ENCODE data around the gene DECR2.

The DECR2 gene

GRCh38 chr16:424033-424622, 22.4 kb downstream of the DECR2 start:
- DNase-seq (ENCODE audit: low spot score), result no peak
- H3K36me3 Mint-ChIP-seq (ENCODE audit: low read depth), result peaks cover 4% of the 10 kb centered on the region

GRCh38 chr16:424623-425081, 23.0 kb downstream of the DECR2 start:
- Mint-ChIP-seq H3K9me3 (no peaks in the 10 kb centered on the region), H3K4me1 (ENCODE audit: low read depth) (peaks cover 23% of the 10 kb centered on the region), H3K27ac (peak overlapping the region; percentile 49), H3K36me3 (ENCODE audit: low read depth) (peaks cover 4% of the 10 kb centered on the region), H3K4me3 (peak overlapping the region; percentile 77), H3K27me3 (ENCODE audit: low read depth) (peaks cover 11% of the 10 kb centered on the region)
- no peak for DNase-seq (ENCODE audit: low spot score)

More at GRCh38 chr16:424033-424622, 22.4 kb downstream of the DECR2 start:
- Mint-ChIP-seq H3K27ac (no peak overlapping the region), H3K4me1 (ENCODE audit: low read depth) (peaks cover 23% of the 10 kb centered on the region), H3K27me3 (ENCODE audit: low read depth) (peaks cover 11% of the 10 kb centered on the region), H3K4me3 (peak overlapping the region; percentile 77), H3K9me3 (no peaks in the 10 kb centered on the region)

GRCh38 chr16:425082-425718, 23.5 kb downstream of the DECR2 start, which contains the start of gene RAB11FIP3:
Gene RAB11FIP3 (plus strand): TSS chr16:425649. CDS start chr16:426007, 358 bp downstream.
- no peaks in the 10 kb centered on the region for H3K9me3 Mint-ChIP-seq
- H3K27me3 Mint-ChIP-seq (ENCODE audit: low read depth), result peaks cover 11% of the 10 kb centered on the region
- H3K4me3 Mint-ChIP-seq, result peak within 1 kb of the TSS; percentile 77
- peaks cover 23% of the 10 kb centered on the region for H3K4me1 Mint-ChIP-seq (ENCODE audit: low read depth)
- peaks cover 4% of the 10 kb centered on the region for H3K36me3 Mint-ChIP-seq (ENCODE audit: low read depth)
- peak; percentile 88 for DNase-seq (ENCODE audit: low spot score)
- peak within 1 kb of the TSS; percentile 84 for H3K27ac Mint-ChIP-seq

GRCh38 chr16:425740-426114, 24.0 kb downstream of the DECR2 start:
- peaks cover 4% of the 10 kb centered on the region for H3K36me3 Mint-ChIP-seq (ENCODE audit: low read depth)
- H3K4me3 Mint-ChIP-seq, result peak overlapping the region; percentile 77
- peaks cover 23% of the 10 kb centered on the region for H3K4me1 Mint-ChIP-seq (ENCODE audit: low read depth)
- no peaks in the 10 kb centered on the region for H3K9me3 Mint-ChIP-seq
- DNase-seq (ENCODE audit: low spot score), result no peak
- H3K27ac Mint-ChIP-seq, result no peak overlapping the region
- peaks cover 11% of the 10 kb centered on the region for H3K27me3 Mint-ChIP-seq (ENCODE audit: low read depth)

- no peak for DNase-seq (ENCODE audit: low spot score)
- Mint-ChIP-seq H3K4me3 (peak overlapping the region; percentile 76), H3K9me3 (no peaks in the 10 kb centered on the region), H3K36me3 (ENCODE audit: low read depth) (peaks cover 4% of the 10 kb centered on the region), H3K4me1 (ENCODE audit: low read depth) (peaks cover 25% of the 10 kb centered on the region), H3K27me3 (ENCODE audit: low read depth) (peaks cover 11% of the 10 kb centered on the region), H3K27ac (peak overlapping the region; percentile 20)
These were observed 24.6 kb downstream of the DECR2 start for GRCh38 chr16:426115-426905.

GRCh38 chr16:426906-427249, 25.2 kb downstream of the DECR2 start:
- Mint-ChIP-seq H3K36me3 (ENCODE audit: low read depth) (peaks cover 4% of the 10 kb centered on the region), H3K4me3 (peak overlapping the region; percentile 76), H3K9me3 (no peaks in the 10 kb centered on the region), H3K27ac (peak overlapping the region; percentile 20), H3K4me1 (ENCODE audit: low read depth) (peaks cover 25% of the 10 kb centered on the region), H3K27me3 (ENCODE audit: low read depth) (peaks cover 11% of the 10 kb centered on the region)
- no peak for DNase-seq (ENCODE audit: low spot score)

- no peaks in the 10 kb centered on the region for H3K9me3 Mint-ChIP-seq
- H3K27me3 Mint-ChIP-seq (ENCODE audit: low read depth), result peaks cover 11% of the 10 kb centered on the region
- H3K4me1 Mint-ChIP-seq (ENCODE audit: low read depth), result peaks cover 25% of the 10 kb centered on the region
- H3K27ac Mint-ChIP-seq, result no peak overlapping the region
- peak overlapping the region; percentile 76 for H3K4me3 Mint-ChIP-seq
- DNase-seq (ENCODE audit: low spot score), result no peak
- peaks cover 4% of the 10 kb centered on the region for H3K36me3 Mint-ChIP-seq (ENCODE audit: low read depth)
These were observed 25.6 kb downstream of the DECR2 start for GRCh38 chr16:427250-427649.

- DNase-seq (ENCODE audit: low spot score), result no peak
- Mint-ChIP-seq H3K36me3 (ENCODE audit: low read depth) (peaks cover 4% of the 10 kb centered on the region), H3K27me3 (ENCODE audit: low read depth) (no peaks in the 10 kb centered on the region), H3K27ac (no peak overlapping the region), H3K4me3 (no peak overlapping the region), H3K9me3 (no peaks in the 10 kb centered on the region), H3K4me1 (ENCODE audit: low read depth) (peaks cover 17% of the 10 kb centered on the region)
These were observed 29.2 kb downstream of the DECR2 start for GRCh38 chr16:430904-431303.

- no peaks in the 10 kb centered on the region for H3K9me3 Mint-ChIP-seq
- H3K36me3 Mint-ChIP-seq (ENCODE audit: low read depth), result no peaks in the 10 kb centered on the region
- no peak overlapping the region for H3K27ac Mint-ChIP-seq
- H3K4me1 Mint-ChIP-seq (ENCODE audit: low read depth), result peaks cover 4% of the 10 kb centered on the region
- H3K4me3 Mint-ChIP-seq, result no peak overlapping the region
- no peak for DNase-seq (ENCODE audit: low spot score)
- no peaks in the 10 kb centered on the region for H3K27me3 Mint-ChIP-seq (ENCODE audit: low read depth)
These were observed 38.9 kb downstream of the DECR2 start for GRCh38 chr16:440627-441026.

- H3K36me3 Mint-ChIP-seq (ENCODE audit: low read depth), result no peaks in the 10 kb centered on the region
- DNase-seq (ENCODE audit: low spot score), result no peak
- peaks cover 4% of the 10 kb centered on the region for H3K4me1 Mint-ChIP-seq (ENCODE audit: low read depth)
- no peaks in the 10 kb centered on the region for H3K27me3 Mint-ChIP-seq (ENCODE audit: low read depth)
- H3K27ac Mint-ChIP-seq, result no peak overlapping the region
- no peaks in the 10 kb centered on the region for H3K9me3 Mint-ChIP-seq
- H3K4me3 Mint-ChIP-seq, result no peak overlapping the region
These were observed 39.8 kb downstream of the DECR2 start for GRCh38 chr16:441447-441846.

- no peaks in the 10 kb centered on the region for H3K27me3 Mint-ChIP-seq (ENCODE audit: low read depth)
- no peak overlapping the region for H3K27ac Mint-ChIP-seq
- H3K9me3 Mint-ChIP-seq, result no peaks in the 10 kb centered on the region
- no peak for DNase-seq (ENCODE audit: low spot score)
- H3K4me1 Mint-ChIP-seq (ENCODE audit: low read depth), result peaks cover 4% of the 10 kb centered on the region
- no peak overlapping the region for H3K4me3 Mint-ChIP-seq
- no peaks in the 10 kb centered on the region for H3K36me3 Mint-ChIP-seq (ENCODE audit: low read depth)
These were observed 41.3 kb downstream of the DECR2 start for GRCh38 chr16:442976-443375.

GRCh38 chr16:444027-444426, 42.3 kb downstream of the DECR2 start:
- H3K4me1 Mint-ChIP-seq (ENCODE audit: low read depth), result peaks cover 4% of the 10 kb centered on the region
- H3K36me3 Mint-ChIP-seq (ENCODE audit: low read depth), result no peaks in the 10 kb centered on the region
- H3K27ac Mint-ChIP-seq, result no peak overlapping the region
- no peak overlapping the region for H3K4me3 Mint-ChIP-seq
- no peak for DNase-seq (ENCODE audit: low spot score)
- H3K9me3 Mint-ChIP-seq, result no peaks in the 10 kb centered on the region
- no peaks in the 10 kb centered on the region for H3K27me3 Mint-ChIP-seq (ENCODE audit: low read depth)

- H3K9me3 Mint-ChIP-seq, result no peaks in the 10 kb centered on the region
- DNase-seq (ENCODE audit: low spot score), result no peak
These were observed 43.9 kb downstream of the DECR2 start for GRCh38 chr16:445566-445965.

GRCh38 chr16:450385-450784, 48.7 kb downstream of the DECR2 start:
- Mint-ChIP-seq H3K27me3 (ENCODE audit: low read depth) (no peaks in the 10 kb centered on the region), H3K36me3 (ENCODE audit: low read depth) (no peaks in the 10 kb centered on the region), H3K9me3 (no peaks in the 10 kb centered on the region), H3K27ac (no peak overlapping the region), H3K4me1 (ENCODE audit: low read depth) (no peaks in the 10 kb centered on the region), H3K4me3 (no peak overlapping the region)
- DNase-seq (ENCODE audit: low spot score), result no peak

More at GRCh38 chr16:445566-445965, 43.9 kb downstream of the DECR2 start:
- Mint-ChIP-seq H3K27ac (no peak overlapping the region), H3K4me3 (no peak overlapping the region), H3K4me1 (ENCODE audit: low read depth) (peaks cover 4% of the 10 kb centered on the region), H3K36me3 (ENCODE audit: low read depth) (no peaks in the 10 kb centered on the region), H3K27me3 (ENCODE audit: low read depth) (no peaks in the 10 kb centered on the region)

All from T-helper 2 cell treated with Interferon-gamma antibody and Interleukin-4, amounts not matched to agents 5 μg/mL and 100 μg/mL, for 36 hours (primary cell).